Astrocyte of the spinal cord (primary cell): ENCODE measurements around the gene ZSWIM4.

ENCODE experiments used
- DNase-seq: peaks from one replicate; pipeline ENCODE4 v3.0.0; 2011; ENCODE audit warnings: low read depth, low spot score
- H3K4me3 ChIP-seq: 2 replicates; pipeline ENCODE4 v1.5.1; 2011; ENCODE audit warnings: low read depth, mild to moderate bottlenecking, low read length, moderate library complexity
- in situ Hi-C: cut with HindIII; loops from 2 replicates; pipeline ENCODE4 v1.10.0; 2017; ENCODE audit warnings: low sequenced_read_pairs
- TF ChIP-seq, protein P1 (sequence below): IDR thresholded peaks from 2 replicates; pipeline ENCODE4 v1.5.1; 2012; ENCODE audit warnings: low read depth, mild to moderate bottlenecking, low read length, inconsistent platforms

Gene ZSWIM4

DNA sequence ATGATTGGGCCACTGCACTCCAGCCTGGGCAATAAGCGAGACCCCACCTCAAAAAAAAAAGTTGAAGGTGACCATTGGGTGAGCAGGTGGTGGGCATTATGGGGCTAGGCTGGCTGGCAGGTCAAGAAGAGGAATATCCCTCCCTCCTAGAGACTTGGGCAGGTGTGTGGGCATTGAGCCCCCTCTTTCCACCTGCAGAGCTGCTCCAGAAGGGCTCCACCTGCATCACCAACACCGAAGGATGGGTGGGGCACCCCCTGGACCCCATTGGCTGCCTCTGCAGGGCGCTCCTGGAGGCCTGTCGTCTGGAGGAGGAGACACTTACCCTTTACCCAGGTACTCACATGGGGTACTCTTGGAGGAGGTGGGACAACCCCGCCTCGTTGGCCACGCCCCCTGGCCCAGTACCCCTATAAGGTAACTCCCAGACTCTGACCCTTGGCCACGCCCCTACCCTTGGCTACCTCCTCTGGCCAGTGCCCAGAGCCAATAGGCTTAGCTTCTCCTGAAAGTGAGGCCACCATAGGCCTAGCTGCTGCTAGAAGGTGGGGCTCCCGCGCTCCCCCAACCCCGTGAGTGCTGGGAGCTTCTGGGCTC, 21.9 kb downstream of the ZSWIM4 start:
- TF ChIP-seq, protein P1, sequence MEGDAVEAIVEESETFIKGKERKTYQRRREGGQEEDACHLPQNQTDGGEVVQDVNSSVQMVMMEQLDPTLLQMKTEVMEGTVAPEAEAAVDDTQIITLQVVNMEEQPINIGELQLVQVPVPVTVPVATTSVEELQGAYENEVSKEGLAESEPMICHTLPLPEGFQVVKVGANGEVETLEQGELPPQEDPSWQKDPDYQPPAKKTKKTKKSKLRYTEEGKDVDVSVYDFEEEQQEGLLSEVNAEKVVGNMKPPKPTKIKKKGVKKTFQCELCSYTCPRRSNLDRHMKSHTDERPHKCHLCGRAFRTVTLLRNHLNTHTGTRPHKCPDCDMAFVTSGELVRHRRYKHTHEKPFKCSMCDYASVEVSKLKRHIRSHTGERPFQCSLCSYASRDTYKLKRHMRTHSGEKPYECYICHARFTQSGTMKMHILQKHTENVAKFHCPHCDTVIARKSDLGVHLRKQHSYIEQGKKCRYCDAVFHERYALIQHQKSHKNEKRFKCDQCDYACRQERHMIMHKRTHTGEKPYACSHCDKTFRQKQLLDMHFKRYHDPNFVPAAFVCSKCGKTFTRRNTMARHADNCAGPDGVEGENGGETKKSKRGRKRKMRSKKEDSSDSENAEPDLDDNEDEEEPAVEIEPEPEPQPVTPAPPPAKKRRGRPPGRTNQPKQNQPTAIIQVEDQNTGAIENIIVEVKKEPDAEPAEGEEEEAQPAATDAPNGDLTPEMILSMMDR, result no peak
- H3K4me3 ChIP-seq, result no peak overlapping the region
- DNase-seq, result no peak
- in situ Hi-C loops, result no loop called here

DNA sequence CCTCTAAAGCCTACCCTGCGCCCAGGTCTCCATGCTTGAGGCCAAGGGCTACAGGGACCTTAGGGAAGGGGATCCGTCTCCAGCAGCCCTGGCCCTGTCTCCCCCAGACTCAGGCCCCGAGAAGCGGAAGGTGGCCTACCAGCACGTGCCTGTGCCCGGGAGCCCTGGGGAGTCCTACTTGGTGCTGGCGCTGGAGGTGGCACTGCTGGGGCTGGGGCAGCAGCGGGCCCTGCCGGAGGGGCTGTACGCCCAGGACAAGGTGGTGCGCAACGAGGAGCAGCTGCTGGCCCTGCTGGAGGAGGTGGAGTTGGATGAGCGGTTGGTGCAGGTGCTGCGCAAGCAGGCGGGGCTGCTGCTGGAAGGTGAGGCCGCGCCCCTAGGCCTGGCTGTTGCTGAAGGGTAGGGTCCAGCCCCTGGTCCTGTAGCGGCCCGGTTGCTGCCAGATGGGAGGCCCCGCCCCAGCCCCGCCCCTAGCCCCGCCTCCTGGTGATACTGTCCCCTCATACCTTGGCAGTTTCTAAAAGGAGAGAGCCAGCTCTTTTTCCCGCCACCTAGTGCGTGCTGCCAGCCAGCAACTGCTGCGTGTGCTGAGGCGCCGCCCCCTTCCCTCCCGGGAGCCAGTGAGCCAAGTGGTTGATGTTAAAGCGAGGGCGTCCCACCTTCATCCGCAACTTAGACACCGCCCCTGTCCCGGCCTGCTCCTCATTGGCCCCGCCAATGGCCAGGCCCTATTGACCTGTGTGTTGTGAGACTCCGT, 22.6 kb downstream of the ZSWIM4 start:
- H3K4me3 ChIP-seq, result no peak overlapping the region
- TF ChIP-seq, protein P1, result no peak
- in situ Hi-C loops, result no loop called here

GRCh38 chr19:13819238-13819637, 24.0 kb downstream of the ZSWIM4 start:
- DNase-seq, result no peak
- in situ Hi-C loops, result no loop called here
- no peak overlapping the region for H3K4me3 ChIP-seq
- TF ChIP-seq, protein P1, result no peak

More for the DNA sequence above, 22.6 kb downstream of the ZSWIM4 start:
- no peak for DNase-seq

DNA sequence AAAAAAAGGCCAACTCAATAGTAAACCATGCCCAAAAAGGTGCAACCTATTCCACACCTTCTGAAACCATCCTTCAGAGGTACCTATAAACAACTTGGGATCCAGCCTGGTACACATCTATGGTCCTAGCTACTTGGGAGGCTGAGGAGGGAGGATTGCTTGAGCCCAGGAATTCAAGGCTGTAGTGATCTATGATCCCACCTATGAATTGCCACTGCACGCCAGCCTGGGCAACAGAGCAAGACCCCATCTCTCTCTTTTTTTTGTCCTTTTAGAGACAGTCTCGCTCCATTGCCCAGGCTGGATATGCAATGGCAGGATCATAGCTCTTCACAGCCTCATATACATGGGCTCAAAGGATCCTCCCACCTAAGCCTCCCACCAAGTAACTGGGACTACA, 26.0 kb downstream of the ZSWIM4 start:
- in situ Hi-C loops, result no loop called here
- H3K4me3 ChIP-seq, result no peak overlapping the region
- DNase-seq, result no peak
- TF ChIP-seq, protein P1, result no peak

DNA sequence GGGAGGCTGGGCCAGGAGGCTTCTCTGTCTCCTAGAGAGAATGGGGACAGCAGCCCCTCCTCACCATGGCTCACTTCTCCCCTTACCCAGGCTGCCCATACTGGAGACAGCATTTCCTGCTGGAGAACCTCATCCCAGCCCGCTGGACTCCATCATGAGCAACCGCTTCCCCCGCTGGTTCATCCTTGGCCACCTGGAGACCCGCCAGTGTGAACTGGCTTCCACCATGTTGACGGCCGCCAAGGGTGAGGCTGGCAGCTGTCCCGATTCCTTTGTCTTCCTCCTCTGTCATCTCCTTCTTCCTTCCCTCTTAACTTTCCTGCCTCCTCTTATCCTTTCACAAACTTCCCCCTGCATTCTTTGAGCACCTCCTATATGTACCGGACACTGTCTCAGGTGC, 28.0 kb downstream of the ZSWIM4 start:
- no peak overlapping the region for H3K4me3 ChIP-seq
- TF ChIP-seq, protein P1, result no peak
- DNase-seq, result no peak
- in situ Hi-C loops, result no loop called here

DNA sequence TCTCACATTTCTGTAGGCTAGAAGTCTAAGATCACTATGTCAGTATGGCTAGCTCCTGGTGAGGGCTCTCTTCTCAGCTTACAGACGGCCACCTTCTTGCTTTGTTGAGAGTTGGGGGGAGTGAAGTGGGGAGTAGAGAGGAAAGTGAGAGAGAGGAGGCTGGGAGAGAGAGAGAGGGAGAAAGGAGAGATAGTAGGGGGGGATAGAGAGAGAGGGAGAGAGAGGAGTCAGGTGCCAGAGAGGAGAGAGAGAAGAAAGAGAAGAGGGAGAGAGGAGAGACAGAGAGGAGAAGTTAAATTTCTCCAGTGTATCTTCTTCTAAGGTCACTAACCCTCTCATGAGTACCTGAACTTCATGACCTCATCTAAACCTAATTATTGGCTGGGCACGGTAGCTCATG, 28.7 kb downstream of the ZSWIM4 start:
- H3K4me3 ChIP-seq, result no peak overlapping the region
- no peak for DNase-seq
- in situ Hi-C loops, result no loop called here
- TF ChIP-seq, protein P1, result no peak
